Mucosa of rectum (tissue), 2 donors: ENCODE measurements around the gene CCNY.

ENCODE experiments used
- H3K27ac ChIP-seq, 2 donors: one replicate each; pipeline ENCODE4 v1.7.0; 2013; ENCODE audit warnings: inconsistent platforms in 2 of 2, low read depth in 2 of 2, low read length in 2 of 2
- H3K27me3 ChIP-seq, 2 donors: one replicate each; pipeline ENCODE4 v1.7.0; 2013; ENCODE audit warnings: low read length in 2 of 2; ENCODE audit not compliant: control insufficient read depth in 2 of 2, insufficient read depth in 2 of 2
- H3K36me3 ChIP-seq, 2 donors: one replicate each; pipeline ENCODE4 v1.7.0; 2013; ENCODE audit warnings: low read length in 2 of 2; ENCODE audit not compliant: control insufficient read depth in 2 of 2, insufficient read depth in 2 of 2
- H3K4me1 ChIP-seq, 2 donors: one replicate each; pipeline ENCODE4 v1.7.0; 2013; ENCODE audit warnings: low read length in 2 of 2, mild to moderate bottlenecking in 1 of 2; ENCODE audit not compliant: control insufficient read depth in 2 of 2, insufficient read depth in 2 of 2
- H3K4me3 ChIP-seq, 2 donors: one replicate each; pipeline ENCODE4 v1.7.0; 2013; ENCODE audit warnings: low read length in 2 of 2
- H3K9ac ChIP-seq, 2 donors: one replicate each; pipeline ENCODE4 v1.7.0; 2013; ENCODE audit warnings: low read length in 2 of 2, low read depth in 1 of 2, mild to moderate bottlenecking in 1 of 2
- H3K9me3 ChIP-seq, 2 donors: one replicate each; pipeline ENCODE4 v1.7.0; 2013; ENCODE audit warnings: low read length in 2 of 2; ENCODE audit not compliant: control insufficient read depth in 2 of 2
- donor health status: healthy.
- donor health status: Normal muscosa, but diverticular disease.

The CCNY gene

GRCh38 chr10:35546824-35547225, 210.5 kb downstream of the CCNY start:
- Histone ChIP-seq H3K36me3 (peaks cover 6 to 20% of the 10 kb centered on the region in 2 donors), H3K4me1 (no peaks in the 10 kb centered on the region), H3K9me3 (no peaks in the 10 kb centered on the region), H3K4me3 (no peak overlapping the region), H3K9ac (no peak overlapping the region), H3K27me3 (no peaks in the 10 kb centered on the region), H3K27ac (no peak overlapping the region)

- Histone ChIP-seq H3K36me3 (peaks cover 0 to 19% of the 10 kb centered on the region in 2 donors), H3K9me3 (no peaks in the 10 kb centered on the region)
Measured at GRCh38 chr10:35552650-35553342, 216.5 kb downstream of the CCNY start.

GRCh38 chr10:35554036-35554435, 217.7 kb downstream of the CCNY start:
- H3K9me3 ChIP-seq: no peaks in the 10 kb centered on the region
- no peak overlapping the region for H3K27ac ChIP-seq
- H3K9ac ChIP-seq: no peak overlapping the region
- peaks cover 0 to 19% of the 10 kb centered on the region in 2 donors for H3K36me3 ChIP-seq
- no peaks in the 10 kb centered on the region for H3K4me1 ChIP-seq
- H3K27me3 ChIP-seq: no peaks in the 10 kb centered on the region
- H3K4me3 ChIP-seq: no peak overlapping the region

More at GRCh38 chr10:35552650-35553342, 216.5 kb downstream of the CCNY start:
- H3K4me1 ChIP-seq: no peaks in the 10 kb centered on the region
- H3K9ac ChIP-seq: no peak overlapping the region
- H3K4me3 ChIP-seq: no peak overlapping the region
- H3K27ac ChIP-seq: no peak overlapping the region
- H3K27me3 ChIP-seq: no peaks in the 10 kb centered on the region

GRCh38 chr10:35554461-35555056, 218.2 kb downstream of the CCNY start:
- no peaks in the 10 kb centered on the region for H3K9me3 ChIP-seq
- no peaks in the 10 kb centered on the region for H3K27me3 ChIP-seq
- H3K36me3 ChIP-seq: peaks cover 3 to 19% of the 10 kb centered on the region in 2 donors
- H3K4me1 ChIP-seq: no peaks in the 10 kb centered on the region
- H3K27ac ChIP-seq: no peak overlapping the region
- H3K4me3 ChIP-seq: no peak overlapping the region
- H3K9ac ChIP-seq: no peak overlapping the region

- no peak overlapping the region for H3K4me3 ChIP-seq
- H3K27ac ChIP-seq: no peak overlapping the region
- H3K4me1 ChIP-seq: no peaks in the 10 kb centered on the region
- H3K9me3 ChIP-seq: no peaks in the 10 kb centered on the region
- H3K36me3 ChIP-seq: peaks cover 4 to 16% of the 10 kb centered on the region in 2 donors
- no peaks in the 10 kb centered on the region for H3K27me3 ChIP-seq
- H3K9ac ChIP-seq: no peak overlapping the region
Measured at GRCh38 chr10:35555962-35556930, 219.9 kb downstream of the CCNY start.

- H3K9me3 ChIP-seq: no peaks in the 10 kb centered on the region
- H3K27ac ChIP-seq: no peak overlapping the region
- H3K9ac ChIP-seq: no peak overlapping the region
- peaks cover 4 to 9% of the 10 kb centered on the region in 2 donors for H3K36me3 ChIP-seq
- H3K27me3 ChIP-seq: no peaks in the 10 kb centered on the region
- H3K4me1 ChIP-seq: no peaks in the 10 kb centered on the region
- no peak overlapping the region for H3K4me3 ChIP-seq
Measured at GRCh38 chr10:35558276-35558675, 222.0 kb downstream of the CCNY start.

GRCh38 chr10:35559416-35559815, 223.1 kb downstream of the CCNY start:
- Histone ChIP-seq H3K36me3 (peaks cover 4 to 5% of the 10 kb centered on the region in 2 donors), H3K4me1 (peaks cover 0 to 2% of the 10 kb centered on the region in 2 donors), H3K27ac (no peak overlapping the region), H3K4me3 (no peak overlapping the region), H3K9ac (no peak overlapping the region), H3K9me3 (no peaks in the 10 kb centered on the region), H3K27me3 (no peaks in the 10 kb centered on the region)

GRCh38 chr10:35561715-35562114, 225.4 kb downstream of the CCNY start:
- no peak overlapping the region for H3K27ac ChIP-seq
- H3K4me1 ChIP-seq: peaks cover 0 to 10% of the 10 kb centered on the region in 2 donors
- H3K9me3 ChIP-seq: no peaks in the 10 kb centered on the region
- H3K27me3 ChIP-seq: no peaks in the 10 kb centered on the region
- no peak overlapping the region for H3K4me3 ChIP-seq
- no peak overlapping the region for H3K9ac ChIP-seq
- H3K36me3 ChIP-seq: peaks cover 4 to 7% of the 10 kb centered on the region in 2 donors

- peaks cover 0 to 10% of the 10 kb centered on the region in 2 donors for H3K4me1 ChIP-seq
- H3K4me3 ChIP-seq: no peak overlapping the region
- no peaks in the 10 kb centered on the region for H3K9me3 ChIP-seq
- H3K27ac ChIP-seq: no peak overlapping the region
- no peak overlapping the region for H3K9ac ChIP-seq
- H3K36me3 ChIP-seq: peaks cover 4 to 9% of the 10 kb centered on the region in 2 donors
- H3K27me3 ChIP-seq: no peaks in the 10 kb centered on the region
Measured at GRCh38 chr10:35562427-35562826, 226.1 kb downstream of the CCNY start.
